Activated naive CD8-positive, alpha-beta T cell treated with anti-CD3 and anti-CD28 coated beads for 36 hours (primary cell): ENCODE measurements around the gene RPL9. TPM values are rescaled to one million over a fixed set of nuclear protein-coding genes. Genes with fewer than 3 reads are reported as not detected.
"Not testable (repeated sequence)": the region's sequence is repeated elsewhere in the genome, so short reads cannot be mapped to it uniquely, and the experiment has no call there.

Experiments used
- DNase-seq: peaks from one replicate; pipeline ENCODE4 v3.0.0; 2021
- H3K27ac Mint-ChIP-seq: one replicate; pipeline ENCODE4 v1.8.0; 2022; ENCODE audit warnings: mild to moderate bottlenecking, moderate library complexity, mixed read lengths
- H3K27me3 Mint-ChIP-seq: one replicate; pipeline ENCODE4 v1.8.0; 2022; ENCODE audit warnings: mild to moderate bottlenecking, mixed read lengths
- H3K36me3 Mint-ChIP-seq: one replicate; pipeline ENCODE4 v1.8.0; 2021; ENCODE audit warnings: mild to moderate bottlenecking, mixed read lengths
- H3K4me1 Mint-ChIP-seq: one replicate; pipeline ENCODE4 v1.8.0; 2021; ENCODE audit warnings: mixed read lengths
- H3K4me3 Mint-ChIP-seq: one replicate; pipeline ENCODE4 v1.8.0; 2022; ENCODE audit warnings: mild to moderate bottlenecking, moderate library complexity, mixed read lengths
- H3K9me3 Mint-ChIP-seq: one replicate; pipeline ENCODE4 v1.8.0; 2022; ENCODE audit warnings: mixed read lengths
- total RNA-seq, 2 experiments: library from RNA; stranded (reverse); gene quantifications; one replicate each; pipeline ENCODE4 v1.2.3, GENCODE V29; 2021

Gene RPL9
- total RNA-seq, 2 experiments from 2014 or later, result 1,739 to 1,814 TPM

DNA sequence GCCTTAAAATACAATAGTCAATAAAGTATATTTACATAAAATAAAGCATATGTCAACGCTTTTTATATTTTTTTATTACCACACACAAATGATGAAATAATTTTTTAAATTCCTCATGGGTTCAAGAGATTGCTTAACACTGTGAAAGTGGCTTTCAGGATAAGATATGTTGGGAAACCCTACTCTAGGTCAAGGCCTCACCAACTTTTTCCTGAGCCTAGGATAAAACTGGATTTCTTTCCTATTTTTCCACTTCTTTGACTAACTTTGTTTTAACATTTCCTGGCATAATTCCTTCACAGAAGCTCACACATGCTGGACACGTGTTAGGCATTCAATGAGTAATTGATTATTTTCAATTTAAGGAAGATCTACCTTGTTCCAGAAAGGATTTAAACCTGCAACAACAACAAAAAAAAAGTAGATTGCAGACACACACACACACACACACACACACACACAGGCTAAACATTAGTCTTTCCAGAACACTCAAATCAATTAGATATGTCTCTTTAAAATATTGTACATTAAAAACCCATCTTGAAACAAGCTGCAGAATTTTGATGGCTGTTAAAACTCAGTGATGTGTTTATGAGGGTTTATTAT is 42.9 kb downstream of the RPL9 start:
- no peak overlapping the region for H3K27ac Mint-ChIP-seq
- no peaks in the 10 kb centered on the region for H3K9me3 Mint-ChIP-seq
- no peak overlapping the region for H3K4me3 Mint-ChIP-seq
- no peaks in the 10 kb centered on the region for H3K27me3 Mint-ChIP-seq
- H3K36me3 Mint-ChIP-seq, result no peaks in the 10 kb centered on the region
- peaks cover 2% of the 10 kb centered on the region for H3K4me1 Mint-ChIP-seq
- no peak for DNase-seq

DNA sequence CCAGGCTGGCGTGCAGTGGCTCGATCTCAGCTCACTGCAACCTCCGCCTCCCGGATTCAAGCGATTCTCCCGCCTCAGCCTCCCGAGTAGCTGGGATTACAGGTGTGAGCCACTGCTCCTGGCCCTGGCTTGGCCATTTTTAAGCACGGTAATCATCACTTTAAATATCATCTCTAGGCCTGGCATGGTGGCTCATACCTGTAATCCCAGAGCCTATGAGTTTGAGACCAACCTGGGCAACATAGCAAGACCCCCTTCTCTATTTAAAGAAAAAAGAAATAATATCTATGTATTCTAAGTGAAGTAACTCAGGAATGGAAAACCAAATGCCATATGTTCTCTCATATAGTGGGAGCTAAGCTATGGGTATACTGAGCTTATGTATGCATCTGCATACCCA is 47.2 kb downstream of the RPL9 start:
- DNase-seq, H3K27ac Mint-ChIP-seq, H3K4me3 Mint-ChIP-seq, H3K27me3 Mint-ChIP-seq, H3K36me3 Mint-ChIP-seq, H3K9me3 Mint-ChIP-seq, H3K4me1 Mint-ChIP-seq: not testable (repeated sequence)

DNA sequence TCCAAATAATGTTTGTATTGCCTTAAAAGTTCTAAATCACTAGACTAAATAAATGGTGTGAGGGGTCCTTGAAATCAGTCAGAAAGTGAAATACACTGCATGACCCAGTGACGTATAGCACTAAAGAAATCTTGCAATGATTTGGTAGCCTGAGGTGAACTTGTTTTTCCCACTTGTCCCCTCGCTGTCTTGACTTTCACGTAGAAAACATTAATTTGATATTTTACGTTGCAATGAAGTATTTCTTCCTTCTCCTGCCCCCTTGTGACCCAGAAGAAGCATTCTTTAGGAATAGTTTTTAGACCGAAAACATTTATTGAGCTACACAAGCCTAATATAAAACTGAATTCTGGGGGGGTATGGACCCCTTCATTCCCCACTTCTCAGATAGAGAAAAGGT is 48.3 kb downstream of the RPL9 start:
- H3K27ac Mint-ChIP-seq, result no peak overlapping the region
- no peak overlapping the region for H3K4me3 Mint-ChIP-seq
- no peaks in the 10 kb centered on the region for H3K27me3 Mint-ChIP-seq
- no peaks in the 10 kb centered on the region for H3K36me3 Mint-ChIP-seq
- H3K9me3 Mint-ChIP-seq, result no peaks in the 10 kb centered on the region
- H3K4me1 Mint-ChIP-seq, result peaks cover 2% of the 10 kb centered on the region
- no peak for DNase-seq

DNA sequence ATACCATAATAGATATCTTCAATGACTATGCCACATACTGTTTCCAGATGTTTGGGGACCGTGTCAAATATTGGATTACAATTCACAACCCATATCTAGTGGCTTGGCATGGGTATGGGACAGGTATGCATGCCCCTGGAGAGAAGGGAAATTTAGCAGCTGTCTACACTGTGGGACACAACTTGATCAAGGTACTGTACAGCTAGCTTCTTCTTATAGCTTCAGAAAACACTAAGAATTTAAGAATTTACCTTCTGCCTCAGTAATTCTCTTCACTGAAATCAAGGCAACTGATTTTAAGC is 51.2 kb downstream of the RPL9 start:
- Mint-ChIP-seq H3K4me1 (no peaks in the 10 kb centered on the region), H3K27ac (no peak overlapping the region), H3K9me3 (no peaks in the 10 kb centered on the region), H3K4me3 (no peak overlapping the region), H3K27me3 (no peaks in the 10 kb centered on the region), H3K36me3 (no peaks in the 10 kb centered on the region)
- DNase-seq, result no peak

DNA sequence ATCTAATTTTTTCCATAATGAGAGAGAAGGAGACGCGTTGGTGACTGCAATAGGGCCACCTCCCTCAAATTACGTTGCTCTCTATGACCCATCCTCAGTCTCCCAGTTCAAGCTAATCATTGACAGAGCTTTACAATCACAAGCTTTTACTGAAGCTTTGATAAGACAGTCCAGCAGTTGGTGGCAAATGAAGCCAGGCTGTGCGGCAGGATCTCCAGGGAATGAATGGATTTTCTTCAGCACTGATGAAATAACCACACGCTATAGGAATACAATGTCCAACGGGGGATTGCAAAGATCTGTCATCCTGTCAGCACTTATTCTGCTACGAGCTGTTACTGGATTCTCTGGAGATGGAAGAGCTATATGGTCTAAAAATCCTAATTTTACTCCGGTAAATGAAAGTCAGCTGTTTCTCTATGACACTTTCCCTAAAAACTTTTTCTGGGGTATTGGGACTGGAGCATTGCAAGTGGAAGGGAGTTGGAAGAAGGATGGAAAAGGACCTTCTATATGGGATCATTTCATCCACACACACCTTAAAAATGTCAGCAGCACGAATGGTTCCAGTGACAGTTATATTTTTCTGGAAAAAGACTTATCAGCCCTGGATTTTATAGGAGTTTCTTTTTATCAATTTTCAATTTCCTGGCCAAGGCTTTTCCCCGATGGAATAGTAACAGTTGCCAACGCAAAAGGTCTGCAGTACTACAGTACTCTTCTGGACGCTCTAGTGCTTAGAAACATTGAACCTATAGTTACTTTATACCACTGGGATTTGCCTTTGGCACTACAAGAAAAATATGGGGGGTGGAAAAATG is 51.7 kb downstream of the RPL9 start, which contains the start of gene KLB:
Gene KLB (plus strand): TSS at position 168 of the 821 bp plus-strand sequence. CDS start 20 bp downstream, at position 188.
- no peaks in the 10 kb centered on the region for H3K36me3 Mint-ChIP-seq
- H3K4me1 Mint-ChIP-seq, result no peaks in the 10 kb centered on the region
- no peaks in the 10 kb centered on the region for H3K9me3 Mint-ChIP-seq
- H3K27me3 Mint-ChIP-seq, result no peaks in the 10 kb centered on the region
- H3K4me3 Mint-ChIP-seq, result no peak within 1 kb of the TSS
- H3K27ac Mint-ChIP-seq, result no peak within 1 kb of the TSS
- DNase-seq, result no peak

Other genes starting within 250 kb of the RPL9 start
- gene RFC1, start 92.6 kb downstream of the RPL9 start, total RNA-seq, result 100 to 1,000 TPM; 117 to 128 TPM
- gene KLB, start 52.0 kb downstream of the RPL9 start, total RNA-seq, result not detected
- 10 to 100 TPM; 44.1 to 46.3 TPM for gene LIAS, start 134 bp upstream of the RPL9 start, total RNA-seq
- gene UGDH, start 68.5 kb upstream of the RPL9 start, total RNA-seq, result 10 to 100 TPM; 29.7 to 34.8 TPM
- gene SMIM14, start 179.9 kb upstream of the RPL9 start, total RNA-seq, result under 1 TPM; 0.36 to 0.62 TPM
- gene UBE2K, start 239.2 kb upstream of the RPL9 start, total RNA-seq, result 100 to 1,000 TPM in 1 of 2 experiments, 10 to 100 TPM in 1; 92.7 to 102 TPM